CD1c-positive myeloid dendritic cell (primary cell): ENCODE measurements around the gene LNX2.

ENCODE experiments used
- DNase-seq: peaks from one replicate; pipeline ENCODE4 v3.0.0-alpha.2; 2016; ENCODE audit errors: extremely low spot score

Gene LNX2

DNA sequence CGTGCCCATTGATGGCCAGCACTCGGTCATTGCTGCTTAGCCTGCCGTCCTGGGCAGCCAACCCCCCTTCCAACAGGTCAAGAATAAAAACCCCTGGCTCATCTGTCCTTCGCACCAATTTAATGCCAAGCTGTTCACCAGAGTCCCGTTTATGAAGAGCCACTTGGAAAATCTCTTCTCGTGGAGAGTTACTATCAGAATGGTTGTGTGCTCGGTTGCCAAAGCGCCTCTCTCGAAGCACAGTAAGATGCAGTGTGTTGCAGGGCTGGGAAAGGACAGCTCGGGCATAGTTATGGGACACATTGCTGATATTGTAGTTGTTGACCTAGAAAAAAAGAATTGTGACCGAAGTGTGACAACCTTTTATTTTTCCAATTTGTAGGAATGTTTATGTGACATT lies 57.9 kb downstream of the LNX2 start:
- no peak for DNase-seq

DNA sequence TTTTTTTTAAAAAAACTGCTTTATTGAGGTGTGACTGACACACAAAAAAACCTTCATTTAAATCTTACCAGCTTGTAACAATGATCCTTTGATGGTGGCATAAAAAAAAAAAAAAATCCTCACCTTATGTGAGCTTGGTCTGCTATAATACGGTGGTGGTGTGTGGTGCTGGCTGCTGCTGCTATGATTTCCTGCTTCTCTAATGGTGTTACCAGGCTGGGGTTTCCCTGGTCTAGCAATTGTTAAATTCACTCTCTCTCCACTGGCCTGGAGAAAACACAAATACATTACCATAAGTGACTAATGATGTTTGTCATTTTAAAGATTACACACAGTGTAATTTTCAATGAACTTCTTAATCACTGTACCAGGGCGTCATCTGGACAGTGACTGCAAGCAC lies 60.6 kb downstream of the LNX2 start:
- DNase-seq: no peak

DNA sequence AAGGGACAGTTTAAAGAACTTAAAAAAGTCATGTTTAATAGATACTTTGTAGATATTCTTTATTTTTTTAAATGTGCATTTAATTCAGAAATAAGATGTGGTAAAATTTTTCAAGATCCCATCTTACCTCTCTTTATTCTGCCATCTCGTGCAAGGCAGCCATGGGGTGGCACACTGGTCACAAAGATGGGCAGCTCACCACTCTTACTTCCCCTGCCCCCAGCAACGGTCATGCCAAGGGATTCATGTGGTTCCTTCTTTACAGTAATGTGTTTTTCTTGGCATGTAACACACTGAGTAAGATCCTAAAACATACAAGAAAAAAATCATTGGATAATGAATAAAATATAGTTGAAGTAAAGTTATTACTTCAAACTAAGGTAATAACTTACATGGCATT lies 64.2 kb downstream of the LNX2 start:
- DNase-seq: no peak

DNA sequence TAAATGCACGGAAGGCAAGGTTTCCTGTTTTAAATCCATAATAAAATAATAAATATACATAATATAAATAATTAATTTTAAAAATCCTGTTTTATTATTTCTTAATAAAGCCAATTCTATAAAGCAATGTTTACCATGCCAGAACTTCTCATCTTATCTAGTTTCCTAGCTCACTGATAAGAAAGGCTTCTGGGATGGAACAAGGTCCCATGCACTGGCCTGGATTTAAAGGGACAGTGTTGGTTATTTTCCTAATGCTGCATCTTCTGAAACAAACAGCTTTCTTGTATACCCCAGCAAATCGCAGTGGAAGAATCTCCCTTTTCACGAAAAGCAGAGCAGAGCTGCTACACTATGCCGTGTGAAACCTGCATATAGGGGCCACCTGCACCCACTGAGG lies 68.8 kb downstream of the LNX2 start:
- no peak for DNase-seq

DNA sequence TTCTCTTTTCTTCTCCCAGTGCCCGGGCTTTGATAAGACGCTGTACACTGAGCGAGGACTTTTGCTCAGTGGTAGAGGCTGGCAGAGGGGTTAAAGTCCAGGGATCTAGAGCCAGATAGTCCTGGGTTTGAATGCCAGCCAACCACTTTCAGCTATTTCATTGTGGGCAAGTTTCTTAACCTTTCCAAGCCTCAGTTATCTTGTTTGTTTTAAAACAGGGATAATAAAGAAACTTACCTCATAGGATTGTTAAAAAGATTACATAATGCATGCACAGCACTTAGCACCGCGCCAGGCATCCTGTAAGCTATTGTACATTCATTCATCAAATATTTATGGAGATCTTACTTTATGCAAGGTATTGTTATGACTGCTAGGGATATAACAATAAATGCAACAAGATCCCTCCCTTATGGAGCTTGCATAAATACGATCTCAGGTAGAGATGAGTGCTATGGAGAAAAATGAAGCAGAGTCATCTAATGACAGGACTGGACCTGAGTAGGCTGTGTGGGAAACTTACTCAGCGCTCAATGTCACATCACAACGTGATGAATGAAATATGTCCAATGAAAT lies 70.8 kb downstream of the LNX2 start:
- no peak for DNase-seq

DNA sequence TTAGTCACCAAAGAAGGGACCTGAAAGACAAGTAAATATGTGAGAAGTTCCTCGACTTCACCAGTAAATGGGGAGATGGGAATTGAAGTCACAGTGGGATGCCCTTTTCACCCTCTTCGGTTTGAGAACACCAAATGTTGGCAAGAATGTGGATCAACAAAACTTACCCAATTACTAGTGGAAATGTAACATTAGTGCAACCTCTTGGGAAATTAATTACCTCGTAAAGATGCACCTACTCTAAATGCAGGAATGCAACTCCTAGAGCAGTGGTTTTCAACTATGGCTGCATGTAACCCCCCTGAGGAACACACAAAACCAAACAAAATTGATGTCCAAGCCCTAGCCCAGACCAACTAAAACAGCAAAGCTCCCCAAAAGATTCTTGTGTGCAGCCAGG lies 78.1 kb downstream of the LNX2 start:
- DNase-seq: no peak

DNA sequence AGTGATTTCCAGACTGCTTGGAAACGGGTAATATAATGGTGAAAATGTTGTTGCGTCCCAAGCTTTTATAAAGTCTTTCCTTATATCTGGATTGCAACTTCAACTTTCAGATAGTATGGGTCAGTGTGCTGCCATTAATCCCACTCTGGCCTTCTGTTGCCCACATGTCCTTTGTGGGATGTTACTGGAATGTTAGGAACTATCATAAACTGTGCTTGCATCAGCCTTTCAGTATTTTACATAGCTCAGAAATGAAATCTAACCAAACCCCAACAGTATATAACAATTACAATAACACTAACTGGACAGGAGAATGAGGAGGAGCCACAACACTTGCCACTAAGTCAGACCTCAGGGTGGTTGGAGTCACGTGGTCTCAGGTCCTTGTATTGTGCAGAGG lies 78.9 kb downstream of the LNX2 start:
- no peak for DNase-seq

DNA sequence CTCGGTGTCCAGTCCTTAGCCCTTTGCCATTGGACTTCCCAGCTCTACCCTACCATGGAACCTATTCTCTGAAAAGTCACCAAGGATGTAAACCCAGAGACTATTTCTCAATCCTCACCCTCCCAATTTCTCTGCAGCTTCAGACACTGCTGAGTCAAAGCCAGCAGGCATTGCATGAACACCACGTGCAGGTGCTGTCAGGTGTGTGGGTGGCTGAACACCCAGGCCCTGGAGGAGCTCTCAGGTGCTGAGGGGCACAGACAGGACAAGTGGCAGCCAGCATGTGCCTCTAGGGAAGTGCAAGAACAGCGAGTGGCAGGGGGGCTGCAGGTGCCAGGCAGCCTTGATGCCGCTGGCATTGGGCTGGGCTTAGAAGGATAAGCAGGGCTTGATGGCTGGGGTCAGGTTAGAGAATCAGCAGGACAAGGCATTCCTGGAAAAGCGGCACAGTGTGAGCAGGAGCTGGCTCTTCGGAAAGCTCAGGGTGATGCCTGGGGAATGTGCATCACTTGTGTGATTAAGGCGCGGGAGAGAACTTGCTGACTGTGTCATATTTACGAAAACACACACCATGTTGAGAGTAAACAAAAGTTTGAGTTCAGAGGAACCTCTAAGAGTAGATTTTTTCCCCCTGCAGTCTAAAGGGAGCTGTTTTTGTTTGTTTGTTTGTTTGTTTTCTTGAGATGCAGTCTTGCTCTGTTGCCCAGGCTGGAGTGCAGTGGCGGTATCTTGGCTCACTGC lies 83.8 kb downstream of the LNX2 start:
- DNase-seq: no peak

DNA sequence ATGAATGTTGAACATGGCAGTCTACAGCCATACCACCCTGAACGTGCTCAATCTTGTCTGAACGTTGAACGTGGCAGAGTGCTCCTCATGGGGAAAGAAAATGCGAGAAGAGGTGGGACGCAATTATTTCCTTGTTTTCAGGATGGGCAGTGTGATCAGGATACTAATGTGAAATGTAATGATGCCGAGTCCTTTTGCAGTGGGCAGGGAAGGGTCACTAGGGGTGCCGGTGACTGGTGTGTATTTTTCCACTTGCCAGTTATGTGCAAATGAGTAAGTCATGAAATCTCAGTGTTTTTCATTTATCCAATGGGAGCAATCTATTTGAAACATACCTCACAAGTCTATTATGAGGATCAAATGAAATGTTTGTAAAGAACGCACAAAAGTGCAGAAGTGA lies 84.8 kb downstream of the LNX2 start:
- no peak for DNase-seq

DNA sequence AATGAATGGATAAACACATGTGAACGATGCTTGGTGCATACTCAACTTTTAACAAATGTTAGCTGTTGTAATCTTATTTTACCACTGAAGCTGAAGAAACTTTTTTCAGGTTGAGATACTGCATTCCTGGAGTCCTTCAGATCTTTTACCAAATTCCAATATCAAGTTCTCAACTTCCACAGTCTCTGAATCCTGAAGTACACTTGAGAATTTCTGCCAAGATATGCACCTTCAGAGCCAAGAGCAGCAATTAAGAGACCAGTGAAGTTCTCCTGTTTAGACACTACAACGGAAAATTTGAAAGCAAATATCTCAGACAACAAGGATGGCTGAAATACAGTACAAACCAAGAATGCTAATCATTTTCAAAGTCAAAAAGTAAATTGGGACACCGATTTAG lies 85.3 kb downstream of the LNX2 start:
- no peak for DNase-seq

DNA sequence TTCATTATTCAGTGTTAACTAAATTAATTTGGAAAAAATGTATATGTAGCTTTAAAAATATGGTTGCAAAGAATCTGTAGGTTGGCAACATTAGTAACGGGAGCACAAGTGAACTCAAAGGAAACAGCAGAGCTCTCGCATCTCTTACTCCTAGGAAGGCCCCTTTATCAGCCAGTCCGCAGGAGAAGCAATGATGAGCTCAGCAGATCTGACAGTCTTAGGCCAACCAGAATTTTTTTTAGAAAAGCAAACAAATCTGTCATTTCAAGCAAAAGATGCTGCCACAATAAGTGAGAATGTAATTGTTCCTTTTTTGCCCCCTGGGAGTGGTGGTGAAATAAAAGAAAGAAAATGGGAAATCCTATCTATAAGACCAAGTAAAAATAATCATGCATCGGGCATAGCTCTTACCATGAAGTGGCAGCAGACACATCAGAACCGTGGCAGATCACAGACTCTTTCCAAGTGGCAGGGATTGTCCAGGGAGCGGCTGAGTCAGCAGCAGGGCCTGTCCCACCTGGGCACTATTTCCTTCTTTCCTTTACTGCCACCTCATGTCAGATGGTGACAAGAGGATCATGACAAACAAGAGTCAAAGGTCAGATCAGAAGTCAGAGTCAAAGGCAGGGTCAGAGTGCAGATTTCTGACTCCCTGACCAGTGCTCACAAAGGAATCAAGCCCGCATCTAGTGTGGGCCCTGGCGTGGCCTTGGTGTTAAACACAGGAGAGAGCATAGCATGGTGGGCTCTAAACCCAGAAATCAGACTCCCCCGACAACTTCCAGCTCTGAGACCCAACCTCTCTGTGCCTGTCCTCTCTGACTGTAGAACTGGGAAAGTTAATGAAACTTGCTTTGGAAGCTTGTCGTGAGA lies 86.0 kb downstream of the LNX2 start:
- no peak for DNase-seq

DNA sequence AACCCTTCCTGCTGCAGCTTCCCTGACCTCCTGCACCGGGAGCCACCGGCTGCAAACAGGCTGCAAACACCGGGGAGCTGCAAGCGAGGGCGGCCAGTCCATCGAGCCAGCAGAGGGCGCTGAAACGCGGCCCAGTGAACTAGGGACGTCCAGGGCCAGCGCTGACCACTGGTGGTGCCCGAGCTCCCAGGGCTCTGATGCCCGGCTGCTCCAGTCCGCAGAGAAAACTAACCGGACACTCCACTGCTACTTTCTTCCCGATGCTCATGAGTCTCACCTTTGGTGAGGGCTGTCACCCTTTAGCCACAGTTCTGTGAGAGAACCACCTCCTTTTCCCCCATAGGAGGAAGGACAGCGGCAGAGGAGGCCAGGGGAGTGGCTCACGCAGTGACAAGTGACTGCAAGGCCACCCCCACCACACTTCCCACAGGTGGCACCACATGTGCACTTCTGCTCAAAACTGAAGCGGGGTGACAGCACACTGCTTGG lies 87.1 kb downstream of the LNX2 start:
- peak; percentile 75 for DNase-seq

DNA sequence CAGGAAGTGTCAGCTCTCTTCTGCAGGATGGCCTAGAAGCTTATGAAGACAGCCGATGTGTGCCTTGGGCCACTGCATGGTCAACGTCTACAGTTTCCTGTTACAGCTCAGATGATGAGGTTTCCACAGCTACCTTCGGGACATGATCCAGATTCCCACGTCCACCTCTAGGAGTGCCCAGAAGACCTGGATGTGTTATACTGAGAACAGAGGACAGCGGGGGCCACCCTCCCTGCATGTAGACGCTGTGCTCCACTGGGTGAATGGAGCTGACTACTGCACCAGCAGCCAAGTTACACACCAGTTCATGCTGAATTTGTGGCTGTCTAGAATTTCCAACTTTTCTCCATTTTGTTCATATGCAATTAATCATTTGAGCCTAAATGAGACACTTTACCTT lies 91.4 kb downstream of the LNX2 start:
- DNase-seq: no peak

DNA sequence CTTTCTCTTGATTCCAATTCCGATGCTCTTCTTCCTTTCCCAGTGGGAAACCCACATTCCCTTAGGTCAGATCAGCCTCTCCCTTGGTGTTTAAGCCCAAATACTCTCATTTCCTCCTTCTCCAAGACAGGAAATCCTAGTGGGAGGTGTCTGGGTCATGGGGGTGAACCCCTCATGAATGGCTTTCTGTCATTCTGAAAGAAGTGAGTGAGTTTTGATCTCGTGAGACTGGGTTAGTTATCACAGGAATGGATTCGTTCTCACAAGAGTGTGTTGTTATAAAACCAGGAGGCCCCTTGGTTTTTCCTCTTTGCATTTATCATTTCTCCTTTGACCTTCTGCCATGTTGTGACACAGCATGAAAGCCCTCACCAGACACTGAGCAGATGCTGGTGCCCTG lies 93.8 kb downstream of the LNX2 start:
- DNase-seq: no peak

DNA sequence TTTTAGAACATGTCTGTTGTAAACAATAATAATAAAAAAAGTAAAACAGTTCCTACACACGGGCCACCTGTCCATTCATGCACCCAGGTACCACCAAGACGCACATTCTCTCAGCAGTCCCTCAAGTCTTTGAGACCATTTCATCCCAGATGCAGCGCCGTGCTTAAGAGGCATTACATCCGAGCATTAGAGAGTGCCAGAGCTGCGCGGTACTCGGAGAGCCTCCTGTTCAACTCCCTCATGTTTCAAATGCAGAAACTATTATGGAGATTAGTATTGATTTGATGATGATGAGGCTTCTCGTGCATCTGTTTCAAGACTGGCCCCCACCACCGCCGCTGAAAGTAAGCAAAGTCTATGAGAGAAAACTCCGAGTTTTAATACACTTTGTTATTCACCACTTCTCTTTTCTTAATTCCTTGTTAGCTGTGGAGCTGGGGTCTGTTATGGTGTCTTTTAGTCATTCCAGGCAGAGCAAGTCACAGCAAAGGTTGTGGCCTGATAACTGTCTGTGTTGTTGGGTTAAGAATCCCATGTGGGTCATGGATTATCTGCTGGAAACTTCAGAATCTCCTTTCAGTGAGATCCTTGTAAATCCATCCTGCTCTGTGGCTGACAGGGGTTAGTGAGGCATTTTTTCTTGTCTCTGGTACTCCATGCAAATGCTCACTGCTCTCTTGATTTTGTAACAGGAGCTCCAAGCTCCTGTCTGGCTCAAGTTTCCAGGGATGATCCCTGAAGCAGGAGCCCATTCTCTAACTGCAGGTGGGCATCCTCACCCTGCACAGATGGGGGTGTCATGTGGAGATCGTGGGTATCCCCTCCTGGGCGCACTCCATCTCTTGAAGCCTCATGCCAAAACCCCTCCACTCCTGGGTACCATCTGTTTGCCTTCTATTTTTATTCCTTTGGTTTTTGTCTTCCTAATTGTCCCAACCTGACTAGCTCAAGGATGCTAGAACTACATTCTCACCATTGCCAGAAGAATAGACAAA lies 95.1 kb downstream of the LNX2 start:
- DNase-seq: no peak

DNA sequence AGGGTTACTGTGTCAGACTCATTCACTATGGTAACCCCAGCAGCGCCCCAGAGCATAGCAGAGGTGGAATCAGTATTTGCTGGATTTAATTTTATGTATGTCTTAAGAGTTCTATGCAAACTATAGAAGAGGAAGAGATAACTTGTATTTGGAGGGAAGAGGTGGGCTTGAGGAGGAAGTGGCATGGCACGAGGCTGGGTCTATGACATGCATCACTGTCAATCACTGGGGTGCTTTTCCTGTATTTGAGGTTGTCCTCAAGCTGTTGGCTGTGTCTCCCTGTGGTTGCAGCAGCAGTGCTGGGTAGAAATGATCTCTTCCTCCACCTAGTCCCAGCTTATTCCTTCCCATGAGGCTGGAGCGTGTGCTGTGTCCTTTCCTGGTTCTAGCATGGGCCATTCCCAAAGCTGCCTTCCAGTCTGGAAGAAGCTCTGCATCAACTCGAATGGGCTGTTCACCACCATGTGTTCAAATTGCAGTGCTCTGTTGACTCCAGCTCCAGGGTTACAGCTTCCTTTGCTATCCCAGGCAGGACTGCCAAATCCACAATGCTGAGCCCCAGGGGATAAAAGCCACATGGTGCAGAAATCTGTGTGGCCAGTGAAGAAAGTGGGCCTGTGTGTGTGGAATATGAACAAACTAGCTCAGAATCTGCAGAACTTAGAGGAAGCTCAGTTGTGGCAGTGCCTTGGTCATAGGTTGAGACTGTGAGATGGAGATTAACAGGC lies 96.8 kb downstream of the LNX2 start:
- DNase-seq: peak; percentile 25

DNA sequence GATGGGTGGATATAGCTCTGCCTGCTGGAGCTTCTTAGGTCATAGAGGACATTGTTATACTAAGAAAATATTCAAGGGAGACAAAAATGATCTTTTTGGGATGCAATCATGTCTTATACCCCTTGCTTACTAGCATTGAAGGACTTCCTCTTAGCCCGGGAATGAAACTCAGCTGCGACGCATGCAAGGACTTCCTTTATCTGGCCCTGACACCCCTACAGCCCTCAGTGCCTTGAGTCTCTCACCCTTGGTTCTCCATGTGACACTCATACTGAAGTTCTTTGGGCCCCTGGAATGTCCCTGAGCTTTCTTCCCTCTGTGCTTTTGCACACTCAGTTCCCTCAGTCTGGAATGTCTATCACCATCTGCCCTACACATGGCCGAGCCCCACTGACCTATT lies 97.5 kb downstream of the LNX2 start:
- peak; percentile 59 for DNase-seq

DNA sequence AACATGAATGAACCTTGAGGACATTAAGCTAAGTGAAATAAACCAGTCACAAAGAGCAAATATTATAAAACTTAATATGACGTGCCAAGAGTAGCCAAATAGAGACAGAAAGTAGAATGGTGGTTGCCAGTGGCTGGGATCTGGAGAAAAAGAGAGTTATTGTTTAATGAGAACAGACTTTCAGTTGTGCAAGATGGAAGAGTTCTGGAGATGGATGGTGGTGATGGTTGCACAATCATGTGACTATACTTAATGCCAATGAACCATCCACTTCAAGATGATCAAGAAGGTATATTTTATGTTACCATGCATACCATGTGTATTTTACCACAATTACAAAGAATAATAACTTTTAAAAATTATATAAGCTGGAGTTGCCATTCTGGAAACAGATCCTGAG lies 104.2 kb downstream of the LNX2 start:
- DNase-seq: no peak

DNA sequence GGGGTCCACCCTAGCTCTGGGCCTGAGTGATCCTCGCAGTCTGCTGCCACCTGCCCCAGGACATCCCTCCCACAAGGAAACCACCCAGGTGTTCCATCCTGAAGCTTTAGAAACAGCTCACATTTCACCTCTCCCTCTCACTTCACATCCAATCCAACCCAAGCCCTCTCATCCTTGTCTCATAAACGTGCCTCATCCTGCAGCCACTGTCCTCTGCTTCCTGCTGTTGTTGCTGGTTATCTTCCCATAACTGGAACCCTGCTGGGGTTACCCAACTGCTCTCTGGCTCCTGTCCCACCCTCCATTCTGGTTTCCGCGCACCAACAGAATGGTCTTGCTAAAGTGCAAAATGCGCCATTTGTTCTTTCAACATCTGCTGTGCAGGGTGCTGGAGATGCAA lies 110.2 kb downstream of the LNX2 start:
- no peak for DNase-seq

DNA sequence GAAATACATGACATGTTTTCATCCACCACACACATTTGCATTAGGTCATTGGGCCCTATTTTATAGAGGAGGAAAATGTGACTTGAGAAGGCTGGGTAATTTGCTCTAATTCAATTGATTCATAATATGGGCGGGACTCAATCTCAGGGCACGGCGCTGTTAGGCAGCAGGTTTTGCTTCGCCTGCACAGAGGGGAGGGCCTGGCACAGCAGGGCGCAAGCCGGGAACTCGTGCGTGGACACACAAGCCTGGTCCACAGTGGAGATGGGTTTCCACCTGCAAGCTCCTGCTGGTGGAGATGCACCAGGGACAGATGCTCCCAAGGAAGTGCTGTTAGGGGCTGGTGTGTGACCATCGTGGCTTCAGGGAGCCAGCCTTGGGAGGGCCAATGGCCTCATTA lies 111.5 kb downstream of the LNX2 start:
- no peak for DNase-seq

DNA sequence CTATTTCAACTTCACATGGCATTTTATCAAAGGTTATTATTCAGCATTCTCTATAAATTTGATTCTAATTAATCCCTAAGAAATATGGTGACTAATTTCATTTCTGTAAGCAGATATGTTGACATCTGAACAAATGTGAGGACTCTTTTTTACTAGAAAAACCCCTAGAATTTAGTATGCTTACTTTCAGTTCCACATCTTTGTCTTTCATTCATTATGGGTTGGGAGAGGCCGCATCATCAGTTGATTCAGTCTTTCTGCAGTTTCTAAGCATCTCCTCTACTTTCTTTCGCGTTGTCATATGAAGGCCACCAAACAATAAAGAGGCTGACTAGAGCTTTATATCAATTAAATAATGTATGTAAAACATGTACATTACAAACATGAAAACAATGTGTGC lies 114.5 kb downstream of the LNX2 start:
- no peak for DNase-seq
